ENCODE measurements around the gene HES2.
"Not testable (repeated sequence)": the region's sequence is repeated elsewhere in the genome, so short reads cannot be mapped to it uniquely, and the experiment has no call there.

HES2 gene

GRCh38 chr1:6370006-6370405 is 49.7 kb downstream of the HES2 start:
- FAIRE-seq, result no peak
- TF ChIP-seq PAX5 (IDR thresholded peaks at IDR 0.05; ENCODE audit: insufficient read depth, low read length, severe bottlenecking) (no peak), POLR2AphosphoS5 (IDR thresholded peaks at IDR 0.05; ENCODE audit: low read depth, low read length) (no peak), POLR2A (IDR thresholded peaks at IDR 0.05; ENCODE audit: low read depth, low read length) (no peak), TAF1 (IDR thresholded peaks at IDR 0.05; ENCODE audit: low read depth, low read length) (no peak), POU2F2 (IDR thresholded peaks at IDR 0.05; ENCODE audit: low read depth, low read length) (no peak), SPI1 (IDR thresholded peaks at IDR 0.05; ENCODE audit: low read depth, low read length) (no peak)

GRCh38 chr1:6367381-6368012 is 52.2 kb downstream of the HES2 start:
- DNase-seq (ENCODE audit: insufficient read length, low spot score) (no peak), FAIRE-seq (no peak)
- no peak for TF ChIP-seq PAX5 (IDR thresholded peaks at IDR 0.05; ENCODE audit: insufficient read depth, low read length, severe bottlenecking)
- TF ChIP-seq TAF1 (IDR thresholded peaks at IDR 0.05; ENCODE audit: low read depth, low read length), result no peak
- no peak for TF ChIP-seq POU2F2 (IDR thresholded peaks at IDR 0.05; ENCODE audit: low read depth, low read length)
- TF ChIP-seq POLR2AphosphoS5 (IDR thresholded peaks at IDR 0.05; ENCODE audit: low read depth, low read length), result no peak
- TF ChIP-seq SPI1 (IDR thresholded peaks at IDR 0.05; ENCODE audit: low read depth, low read length), result no peak
- no peak for TF ChIP-seq POLR2A (IDR thresholded peaks at IDR 0.05; ENCODE audit: low read depth, low read length)

More at GRCh38 chr1:6370006-6370405, 49.7 kb downstream of the HES2 start:
- DNase-seq (ENCODE audit: insufficient read length, low spot score), result no peak

- DNase-seq (ENCODE audit: insufficient read length, low spot score), result no peak
- TF ChIP-seq POLR2AphosphoS5 (IDR thresholded peaks at IDR 0.05; ENCODE audit: low read depth, low read length) (no peak), POLR2A (IDR thresholded peaks at IDR 0.05; ENCODE audit: low read depth, low read length) (no peak), SPI1 (IDR thresholded peaks at IDR 0.05; ENCODE audit: low read depth, low read length) (no peak), TAF1 (IDR thresholded peaks at IDR 0.05; ENCODE audit: low read depth, low read length) (no peak), POU2F2 (IDR thresholded peaks at IDR 0.05; ENCODE audit: low read depth, low read length) (no peak), PAX5 (IDR thresholded peaks at IDR 0.05; ENCODE audit: insufficient read depth, low read length, severe bottlenecking) (no peak)
- no peak for FAIRE-seq
Observed at GRCh38 chr1:6365047-6365446, 54.7 kb downstream of the HES2 start.

GRCh38 chr1:6363085-6363884 is 56.4 kb downstream of the HES2 start:
- not testable (repeated sequence) for DNase-seq (ENCODE audit: insufficient read length, low spot score)
- FAIRE-seq, result peak; percentile 56
